HG02588 (cell line): Measurements from ENCODE around the gene PLA2G2F.

Experiments used
- ATAC-seq: cut with Tn5 transposase; IDR thresholded peaks from one replicate; pipeline ENCODE4 v1.9.1; 2021; ENCODE audit warnings: mild to moderate bottlenecking, moderate library complexity; ENCODE audit not compliant: unreplicated experiment

PLA2G2F gene

DNA sequence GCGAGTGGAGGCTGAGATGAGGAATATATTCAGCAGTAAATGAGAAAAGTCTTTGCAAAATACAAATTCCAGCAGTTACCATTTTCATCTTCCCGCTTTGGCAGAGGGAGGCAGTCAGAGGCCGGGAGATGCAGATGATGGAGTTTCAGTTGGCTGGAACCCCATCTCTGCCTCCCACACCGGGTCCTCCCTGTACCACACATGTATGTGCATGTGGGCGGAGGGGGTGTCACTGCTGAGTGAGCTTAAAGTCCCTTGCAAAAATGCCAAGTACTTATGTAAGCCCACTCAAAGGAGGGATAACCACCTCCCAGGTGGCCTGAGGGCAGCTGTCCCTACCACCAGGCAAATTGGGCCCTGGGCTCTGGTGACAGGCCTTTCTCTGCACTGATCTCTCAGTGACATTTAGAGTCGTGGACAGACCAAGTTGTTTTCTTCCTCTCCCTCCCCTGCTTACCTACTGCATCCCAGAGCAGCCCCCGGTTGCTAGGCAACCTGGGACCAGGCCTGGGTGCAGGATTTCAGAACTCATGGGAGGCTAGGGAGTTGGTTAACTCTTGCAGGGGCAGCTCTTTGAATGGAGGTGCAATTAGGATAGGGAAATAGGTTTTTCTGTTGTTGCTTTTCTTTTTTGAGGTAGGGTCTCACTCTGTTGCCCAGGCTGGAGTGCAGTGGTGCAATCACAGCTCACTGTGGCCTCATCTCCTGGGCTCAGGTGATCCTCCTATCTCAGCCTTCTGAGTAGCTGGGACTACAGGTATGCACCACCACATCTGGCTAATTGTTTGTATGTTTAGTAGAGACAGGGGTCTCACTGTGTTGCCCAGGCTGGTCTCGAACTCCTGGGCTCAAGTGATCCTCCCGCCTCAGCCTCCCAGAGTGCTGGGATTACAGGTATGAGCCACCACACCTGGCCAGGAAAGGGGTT lies 29.7 kb downstream of the PLA2G2F start:
- no peak for ATAC-seq

DNA sequence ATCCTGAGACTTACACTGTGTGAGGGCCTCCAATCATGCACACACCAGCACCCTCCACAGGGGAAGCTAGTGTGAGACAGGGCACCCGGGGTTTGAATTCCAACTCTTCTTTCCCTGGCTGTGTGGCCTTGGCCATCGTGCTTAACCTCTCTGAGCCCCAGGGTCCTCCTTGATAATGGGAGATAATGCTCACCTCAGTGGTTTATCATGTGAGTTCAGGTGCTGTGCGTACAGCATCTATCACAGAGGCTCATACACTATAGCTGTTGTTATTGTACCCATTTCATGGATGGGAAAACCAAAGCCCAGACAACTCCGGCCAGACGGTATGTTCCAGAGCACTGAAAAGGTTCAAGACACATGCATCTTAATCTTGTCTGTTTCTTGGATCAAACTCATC lies 30.8 kb downstream of the PLA2G2F start:
- ATAC-seq = no peak

DNA sequence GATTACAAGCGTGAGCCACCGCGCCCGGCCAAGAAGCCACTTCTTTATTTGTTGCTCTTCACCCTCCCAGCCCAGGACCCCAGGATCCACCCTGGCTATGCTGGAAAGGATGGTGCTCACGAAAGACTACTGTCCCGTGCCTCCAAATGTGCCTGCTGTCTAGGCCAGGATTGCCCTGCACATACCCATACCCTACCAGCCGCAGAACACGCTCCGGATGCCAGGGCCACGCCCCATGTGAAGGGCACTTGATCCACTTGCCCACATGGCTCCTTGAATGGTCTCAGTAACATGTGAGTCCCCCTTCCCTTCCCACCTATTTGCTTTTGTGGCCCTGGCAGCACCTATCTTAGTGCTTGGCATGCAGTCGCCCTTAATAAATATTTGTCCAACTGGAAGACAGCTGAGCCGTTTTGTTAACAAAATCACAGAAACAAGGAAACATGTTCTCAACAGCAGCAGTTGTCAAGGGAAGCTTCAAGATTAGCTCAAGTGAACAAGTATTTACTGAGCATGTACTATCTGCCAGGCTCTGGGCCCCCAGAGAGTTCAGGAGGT lies 33.0 kb downstream of the PLA2G2F start:
- ATAC-seq = no peak

DNA sequence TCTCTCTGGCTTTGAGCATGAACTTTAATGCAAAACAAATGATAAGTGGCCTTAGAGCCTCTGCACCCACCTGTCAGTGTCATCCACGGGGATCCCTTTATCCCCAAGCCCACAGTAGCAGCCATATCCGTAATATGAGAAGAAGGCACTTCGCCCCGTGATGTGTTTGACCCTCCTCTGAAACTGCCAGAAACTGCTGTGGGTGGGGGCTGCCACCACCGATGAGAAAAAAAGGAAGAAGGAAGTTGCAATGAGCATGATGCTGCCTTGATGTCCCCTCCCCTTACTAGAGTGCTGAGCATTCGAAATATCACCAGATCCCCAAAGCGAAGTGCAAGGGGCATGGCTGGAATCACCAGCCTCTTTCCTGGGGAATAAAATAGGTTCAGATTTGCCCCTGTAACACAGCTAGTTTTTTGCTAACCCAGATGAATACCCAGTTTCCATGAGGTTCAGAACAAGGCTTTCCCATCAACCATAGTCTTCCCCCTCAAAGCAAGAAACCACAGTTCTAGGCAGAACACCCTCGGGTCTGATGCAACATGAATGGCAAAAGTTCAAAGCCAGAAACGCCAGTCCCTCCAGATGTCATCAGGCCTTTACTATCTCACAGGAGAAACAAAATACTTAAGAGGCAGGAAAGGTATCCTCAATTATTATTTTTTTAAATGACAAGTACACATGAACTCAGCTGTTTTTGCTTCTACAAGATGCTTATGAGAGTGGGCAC lies 36.0 kb downstream of the PLA2G2F start:
- ATAC-seq = no peak

DNA sequence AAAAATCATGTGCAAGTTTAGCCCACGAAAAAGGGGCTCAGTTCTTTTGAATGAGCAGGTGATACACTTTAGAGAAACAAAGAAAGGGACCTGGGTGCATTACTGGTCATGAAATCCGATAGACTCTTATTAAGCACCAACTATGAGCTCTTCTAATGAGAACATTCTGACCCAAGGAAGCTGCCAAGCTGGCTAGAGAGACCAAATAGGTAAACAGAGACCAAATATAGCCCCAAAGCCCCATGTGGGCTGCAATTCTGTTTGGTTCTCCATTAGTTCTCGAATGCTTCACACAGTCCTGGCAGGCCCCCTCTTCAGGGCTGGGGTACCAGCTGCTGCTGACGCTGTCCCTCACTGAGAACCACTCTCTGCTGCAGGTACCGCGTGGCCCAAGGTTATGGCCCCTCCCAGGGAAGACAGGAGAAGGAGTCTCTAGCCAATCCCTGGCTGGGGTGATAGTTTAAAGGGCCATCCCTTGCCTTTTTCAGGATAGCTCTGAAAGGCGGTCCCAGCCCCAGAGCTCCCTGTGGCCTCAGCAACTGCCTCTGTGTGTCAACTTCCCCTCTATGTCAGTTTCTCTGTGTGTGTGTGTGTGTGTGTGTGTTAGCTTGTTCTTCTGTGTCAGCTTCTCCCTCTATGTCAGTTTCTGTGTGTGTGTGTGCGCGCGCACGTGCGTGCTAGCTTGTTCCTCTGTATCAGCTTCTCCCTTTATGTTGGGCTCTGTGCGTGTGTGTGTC lies 39.7 kb downstream of the PLA2G2F start:
- ATAC-seq = no peak

DNA sequence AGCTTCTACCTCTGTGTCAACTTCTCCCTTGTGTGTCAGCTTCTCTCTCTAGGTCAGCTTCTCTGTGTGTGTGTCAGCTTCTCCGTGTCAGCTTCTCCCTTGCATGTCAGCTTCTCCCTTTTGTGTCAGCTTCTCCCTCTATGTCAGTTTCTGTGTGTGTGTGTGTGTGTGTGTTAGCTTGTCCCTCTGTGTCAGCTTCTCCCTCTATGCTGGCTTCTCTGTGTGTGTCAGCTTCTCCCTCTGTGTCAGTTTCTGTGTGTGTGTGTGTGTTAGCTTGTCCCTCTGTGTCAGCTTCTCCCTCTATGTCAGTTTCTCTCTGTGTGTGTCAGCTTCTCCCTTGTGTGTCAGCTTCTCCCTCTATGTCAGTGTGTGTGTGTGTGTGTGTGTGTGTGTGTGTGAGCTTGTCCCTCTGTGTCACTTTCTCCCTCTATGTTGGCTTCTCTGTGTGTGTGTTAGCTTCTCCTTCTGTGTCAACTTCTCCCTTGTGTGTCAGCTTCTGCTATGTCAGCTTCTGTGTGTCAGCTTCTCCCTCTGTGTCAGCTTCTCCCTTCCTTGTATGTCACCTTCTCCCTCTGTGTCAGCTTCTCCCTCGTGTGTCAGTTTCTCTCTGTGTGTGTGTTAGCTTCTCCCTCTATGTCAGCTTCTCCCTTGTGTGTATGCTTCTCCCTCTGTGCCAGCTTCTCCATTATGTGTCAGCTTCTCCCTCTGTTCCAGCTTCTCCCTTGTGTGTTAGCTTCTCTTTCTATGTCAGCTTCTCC lies 40.4 kb downstream of the PLA2G2F start:
- no peak for ATAC-seq

DNA sequence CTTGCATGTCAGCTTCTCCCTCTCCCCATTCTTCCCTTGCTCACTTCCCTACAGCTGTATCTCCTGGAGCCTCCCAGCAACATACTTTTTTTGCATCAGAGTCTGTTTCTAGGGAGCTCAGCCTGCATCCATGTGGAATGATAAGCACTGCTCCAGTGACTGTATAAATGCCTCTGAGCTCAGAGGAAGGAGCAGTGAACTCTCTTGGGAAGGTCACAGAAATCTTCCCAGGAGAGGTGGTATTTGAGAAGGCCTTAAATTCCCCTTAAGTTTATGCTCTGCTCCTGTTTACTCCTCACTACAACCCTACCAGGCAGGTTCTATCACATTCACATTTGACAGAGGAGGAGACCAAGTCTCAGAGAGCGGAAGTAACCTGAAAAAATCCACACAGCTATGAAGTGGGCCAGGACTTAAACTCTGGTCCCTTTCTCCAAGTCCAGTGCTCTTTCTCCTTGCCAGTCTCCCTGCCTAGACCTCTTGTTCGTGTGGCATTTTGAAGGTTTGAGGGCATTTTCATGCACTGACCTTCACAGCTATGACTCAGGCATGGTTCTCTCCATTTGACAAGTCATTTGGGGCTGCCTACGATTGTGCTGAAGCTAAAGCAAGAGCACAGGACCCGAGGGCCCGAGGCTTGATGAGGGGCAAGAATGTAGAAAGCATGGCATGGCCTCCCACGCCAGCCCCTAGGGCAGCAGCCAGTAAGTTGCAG lies 41.2 kb downstream of the PLA2G2F start:
- ATAC-seq = no peak

DNA sequence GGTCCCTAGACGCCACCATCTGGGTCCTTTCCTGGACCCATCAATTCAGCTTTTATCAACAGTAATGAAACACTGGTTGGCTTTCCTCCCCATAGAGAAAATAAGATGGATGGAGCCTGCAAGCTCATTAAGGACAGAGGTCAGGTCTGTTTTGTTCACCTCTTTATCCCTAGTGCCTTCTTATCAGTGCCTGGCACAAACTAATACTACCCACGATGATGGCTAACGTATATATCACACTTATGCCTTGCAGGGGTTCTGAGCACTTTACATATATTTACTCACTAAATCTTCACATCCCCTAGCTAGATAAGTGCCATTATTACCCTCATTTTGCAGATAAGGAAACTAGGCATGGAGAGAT lies 41.7 kb downstream of the PLA2G2F start:
- no peak for ATAC-seq

DNA sequence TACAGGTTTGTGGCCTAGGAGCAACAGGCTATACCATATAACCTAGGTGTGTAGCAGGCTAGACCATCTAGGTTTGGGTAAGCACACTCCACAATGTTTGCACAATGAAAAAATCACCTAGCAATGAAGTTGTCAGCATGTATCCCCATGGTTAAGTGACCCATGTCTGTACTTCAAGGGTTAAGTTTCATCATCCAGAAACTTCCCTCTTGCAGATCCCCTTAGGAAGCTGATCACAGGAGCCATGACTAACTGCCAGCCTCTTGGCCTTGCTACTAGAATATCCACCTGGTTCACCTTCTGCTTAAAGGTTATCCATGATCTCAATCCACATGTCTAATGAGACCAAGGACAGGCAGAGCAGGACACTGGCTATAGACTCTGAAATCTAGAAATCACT lies 43.3 kb downstream of the PLA2G2F start:
- ATAC-seq = no peak

DNA sequence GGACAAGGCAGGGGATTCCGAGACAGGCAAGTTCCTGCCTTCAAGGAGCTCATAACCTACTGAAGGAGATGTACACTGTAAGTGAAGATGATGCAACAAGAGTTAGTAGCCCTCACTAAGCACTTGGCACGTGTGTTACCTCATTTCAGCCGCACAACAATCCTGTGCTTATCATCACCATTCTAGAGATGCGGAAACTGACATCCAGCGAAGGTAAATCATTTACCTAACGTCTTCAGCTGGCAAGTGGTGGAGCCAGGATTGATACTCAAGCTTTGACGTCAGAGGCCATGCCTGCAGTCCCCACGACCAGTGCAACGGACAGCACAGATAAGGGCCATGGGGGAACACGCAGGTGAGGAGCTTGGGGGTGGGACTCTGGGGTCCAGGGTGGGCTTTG lies 43.9 kb downstream of the PLA2G2F start:
- ATAC-seq = no peak

DNA sequence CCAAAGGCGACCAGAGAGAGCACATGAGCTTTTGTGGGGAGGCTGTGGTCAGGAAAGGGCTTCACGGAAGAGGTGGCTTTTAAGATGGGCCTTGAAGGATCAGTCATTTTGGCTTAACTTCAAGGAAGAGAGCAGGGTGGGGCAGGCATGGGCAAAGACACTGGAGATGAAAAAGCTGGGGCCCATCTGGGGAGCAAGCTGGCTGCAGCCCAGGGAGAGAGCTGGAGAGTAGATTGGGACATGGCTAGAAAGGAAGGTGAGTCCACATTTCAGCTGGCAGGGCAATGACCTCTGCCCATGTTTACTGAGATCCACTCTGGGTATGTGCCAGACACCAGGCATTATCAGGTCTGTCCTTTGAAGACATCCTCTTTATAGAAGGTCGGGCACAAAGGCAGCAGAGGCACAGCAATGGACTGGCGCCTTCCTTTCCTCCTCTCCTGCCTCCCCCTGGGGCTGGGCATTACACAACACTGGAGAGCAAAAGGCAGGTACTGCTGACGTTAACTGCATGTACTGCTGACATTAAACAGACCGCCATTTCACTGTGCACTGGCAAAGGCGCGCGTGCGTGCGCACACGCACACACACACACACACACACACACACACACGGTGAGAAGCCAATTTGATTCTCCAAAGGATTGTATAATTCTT lies 44.6 kb downstream of the PLA2G2F start:
- no peak for ATAC-seq

DNA sequence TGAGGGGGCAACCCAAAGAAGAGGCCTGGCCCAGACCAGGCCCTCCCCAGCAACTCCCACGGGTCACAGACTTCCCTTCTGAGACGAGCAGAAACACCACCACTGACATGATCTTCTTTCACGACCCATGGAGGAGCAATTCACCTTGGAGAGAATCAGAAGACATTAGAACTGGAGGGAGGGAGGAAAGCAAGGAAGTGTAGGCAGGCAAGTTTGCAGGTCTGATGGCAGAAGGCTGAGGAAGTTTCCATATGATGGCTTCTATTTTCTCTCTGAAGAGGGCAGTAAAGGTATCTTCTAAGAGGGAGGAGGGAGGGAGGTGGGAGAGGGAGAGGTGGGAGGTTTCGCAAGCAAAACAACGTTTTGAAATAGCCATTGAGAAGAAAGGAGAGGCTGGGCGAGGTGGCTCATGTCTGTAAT lies 45.4 kb downstream of the PLA2G2F start:
- no peak for ATAC-seq

DNA sequence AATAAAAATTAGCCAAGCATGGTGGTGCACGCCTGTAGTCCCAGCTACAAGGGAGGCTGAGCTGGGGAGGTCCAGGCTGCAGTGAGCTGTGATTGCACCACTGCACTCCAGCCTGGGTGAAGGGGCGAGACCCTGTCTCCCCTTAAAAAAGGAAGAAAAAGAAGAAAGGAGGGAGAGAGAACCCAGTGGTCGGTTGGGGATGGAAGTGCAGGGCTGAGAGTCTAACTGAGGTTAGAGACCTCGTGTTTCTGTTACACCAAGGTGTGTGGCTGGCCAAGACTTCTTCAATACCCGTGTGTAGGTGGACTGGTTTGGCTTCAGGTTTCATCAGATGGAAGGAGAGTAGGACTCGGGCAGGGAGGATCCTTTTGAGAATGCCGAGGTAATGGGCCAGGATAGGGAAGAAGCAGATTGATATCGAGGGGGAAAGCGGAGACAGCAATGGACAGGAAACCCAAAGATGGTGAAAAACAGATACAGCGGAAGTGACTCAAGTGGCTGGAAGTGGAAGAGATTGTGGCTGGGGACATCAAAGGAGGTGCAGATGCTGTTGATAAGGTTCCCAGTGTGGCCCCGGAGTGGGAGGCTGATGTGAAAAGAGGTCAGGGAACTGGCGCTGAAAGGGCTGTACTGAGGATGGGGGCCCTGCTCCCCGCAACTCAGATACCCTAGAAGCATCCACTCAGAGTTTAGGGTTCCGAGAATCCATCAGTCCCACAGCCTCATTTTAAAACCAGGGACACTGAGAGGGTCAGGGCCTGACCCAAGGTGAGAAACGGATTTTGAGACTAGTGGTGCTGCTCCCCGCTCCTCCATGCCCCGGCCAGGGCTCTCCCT lies 46.1 kb downstream of the PLA2G2F start:
- ATAC-seq = no peak

DNA sequence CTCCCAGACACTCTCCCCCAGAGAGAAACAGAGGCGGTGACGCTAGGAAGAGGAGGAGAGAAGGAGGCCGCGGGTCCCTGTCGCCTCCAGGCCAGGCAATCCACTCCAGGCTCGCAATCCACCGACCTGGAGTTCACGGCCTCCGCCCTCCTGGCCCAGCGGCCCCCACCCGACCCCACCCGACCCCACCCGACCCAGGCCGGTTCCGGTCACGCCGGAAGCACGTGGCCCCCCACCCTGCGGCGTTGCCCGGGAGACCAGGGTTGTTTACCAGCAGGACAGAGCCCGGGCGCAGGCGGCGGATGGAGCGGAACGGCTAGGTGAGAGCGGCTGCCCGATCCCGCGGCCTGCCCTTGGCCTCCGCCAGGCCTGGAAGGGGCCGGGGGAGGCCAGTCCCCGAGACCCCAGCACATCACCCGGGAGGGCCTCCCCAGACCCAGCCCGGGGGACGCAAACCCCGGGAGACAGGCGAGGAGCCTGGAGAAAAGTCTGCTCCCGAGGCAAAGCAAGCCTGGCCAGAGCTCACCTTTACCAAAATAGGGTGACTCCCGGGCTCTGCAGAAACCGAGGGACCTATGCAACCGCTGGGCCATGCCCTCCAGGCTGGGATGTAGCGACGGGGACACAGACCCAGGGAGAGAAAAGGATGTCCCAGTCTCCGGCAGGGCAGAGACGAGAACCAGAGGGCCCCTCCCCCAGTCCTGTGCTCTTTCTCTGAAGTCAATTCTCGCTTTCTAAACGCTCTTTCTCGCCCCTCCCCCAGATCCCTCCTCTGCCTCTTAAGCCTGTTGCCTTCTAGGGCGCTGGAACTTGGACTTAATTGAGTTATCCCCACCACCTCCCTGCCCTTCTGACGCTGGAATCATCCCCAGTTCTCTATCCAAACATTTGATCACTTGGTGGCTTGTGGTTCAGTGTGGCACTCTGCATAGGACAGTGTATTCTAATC lies 47.0 kb downstream of the PLA2G2F start, which contains the start of the genes PLA2G2C and UBXN10:
PLA2G2C (minus strand) TSS at position 685 of the 949 bp plus-strand sequence. CDS start 9,155 bp downstream, outside the sequence.
UBXN10 (plus strand) TSS at position 263 of the 949 bp plus-strand sequence. CDS start 4,466 bp downstream, outside the sequence.
- ATAC-seq = no peak

DNA sequence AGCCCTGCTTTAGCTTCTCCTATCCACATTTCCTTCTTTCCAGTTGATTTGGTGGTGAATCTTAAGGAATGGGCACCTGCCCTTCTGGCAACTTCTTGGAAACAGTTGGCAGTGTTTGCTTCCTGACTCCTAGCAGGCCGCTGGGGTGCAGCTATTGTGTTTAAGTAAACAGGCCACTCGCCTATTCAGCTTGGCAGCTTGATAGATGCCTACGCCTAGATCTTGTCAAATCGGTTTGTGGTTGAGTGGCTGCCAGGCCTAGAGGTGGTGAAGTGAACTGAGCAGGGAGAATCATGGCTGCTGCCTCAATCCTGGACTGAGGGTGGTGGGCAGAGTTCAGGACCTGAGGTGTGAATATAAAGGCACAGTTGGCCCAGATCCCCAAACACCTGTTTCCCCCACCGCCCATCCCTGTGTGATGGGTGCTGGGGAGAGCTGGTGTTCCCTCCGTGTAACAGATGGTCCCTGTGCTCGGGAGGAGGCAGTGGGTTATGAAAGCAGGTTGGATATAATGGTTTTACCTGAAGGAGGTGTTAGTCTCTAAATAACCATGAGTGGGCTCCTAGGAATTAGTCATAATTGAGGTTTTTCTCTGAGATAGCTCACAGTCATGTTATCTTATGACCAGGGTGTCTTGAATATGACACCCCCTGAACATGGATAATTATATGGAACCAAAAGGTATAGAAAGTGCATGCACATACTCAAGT lies 48.1 kb downstream of the PLA2G2F start:
- no peak for ATAC-seq

DNA sequence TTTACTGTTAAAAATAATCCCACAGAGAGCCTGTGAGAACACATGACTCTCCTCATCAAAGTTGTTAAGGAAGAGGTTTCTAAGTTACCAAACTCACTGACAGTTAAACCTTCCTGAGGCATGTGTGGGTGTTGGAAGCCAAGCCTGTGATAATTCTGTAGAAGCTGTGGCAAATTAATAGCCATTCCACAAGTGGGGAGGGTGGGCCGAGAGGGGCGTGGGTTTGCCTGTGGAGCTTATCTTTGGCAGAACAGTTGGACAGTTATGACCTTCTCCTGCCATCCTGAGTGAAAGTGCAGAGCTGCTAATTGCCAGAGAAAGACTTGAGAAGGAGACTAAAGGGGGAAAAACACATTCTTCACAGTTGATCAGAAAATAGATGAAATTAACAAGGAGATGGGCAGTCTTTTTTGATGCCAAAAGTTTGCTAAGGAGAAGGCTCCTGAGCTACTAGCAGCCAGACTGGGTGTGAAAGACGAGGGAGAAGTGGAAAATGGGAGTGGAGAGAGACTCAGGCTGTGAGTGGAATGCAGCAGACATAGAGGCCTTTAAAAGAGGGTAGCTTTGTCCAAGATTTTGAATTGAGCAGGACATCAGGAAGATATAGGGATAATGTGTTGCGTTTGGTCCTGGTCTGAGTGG lies 48.8 kb downstream of the PLA2G2F start:
- no peak for ATAC-seq
